ENCODE measurements around the gene PSMA2. TPM values are rescaled to one million over a fixed set of nuclear protein-coding genes. Genes with fewer than 3 reads are reported as not detected.

PSMA2 gene
- total RNA-seq, 4 donors from 2014 or later: 178 to 246 (median 209) TPM

GRCh38 chr7:42934291-42934690 is 2.3 kb upstream of the PSMA2 start:
- TF ChIP-seq POLR2A (IDR thresholded peaks at IDR 0.05): no peak
- no peak for TF ChIP-seq CTCF (IDR thresholded peaks at IDR 0.05 in 4 of 5, conservative IDR thresholded peaks at IDR 0.05 in 1 of 5)
- intact Hi-C loops (cut with DNase I; ENCODE audit: low total_unique reads): loop anchor here (10.0 kb wide), 2 partner anchors 651 to 791 kb away; partner anchors contain the start of genes COA1 and STK17A

GRCh38 chr7:42932811-42933591 is 1.0 kb upstream of the PSMA2 start:
- in situ Hi-C loops (cut with MboI; ENCODE audit: low sequenced_read_pairs in 4 of 4) (loop anchor here in 2 of 4 donors (25.0 kb wide), 3 partner anchors 529 to 904 kb away; no protein-coding TSS in a partner anchor), intact Hi-C loops (cut with DNase I; ENCODE audit: low total_unique reads) (loop anchor here (1.0 to 10.0 kb wide), 3 partner anchors 21 to 792 kb away; partner anchors contain the start of genes C7orf25, COA1 and STK17A)
- ATAC-seq (peak in 1 of 2 donors; percentile 39), DNase-seq (no peak)
- peak overlapping the region; percentile 88 to 96 (median 90) for H3K27ac ChIP-seq
- peaks cover 28 to 36% of the 10 kb centered on the region in 2 donors for H3K4me1 ChIP-seq
- H3K9me3 ChIP-seq: no peaks in the 10 kb centered on the region
- TF ChIP-seq POLR2A (IDR thresholded peaks at IDR 0.05) (no peak), CTCF (IDR thresholded peaks at IDR 0.05 in 4 of 5, conservative IDR thresholded peaks at IDR 0.05 in 1 of 5) (no peak)
- H3K27me3 ChIP-seq: no peaks in the 10 kb centered on the region
- H3K4me3 ChIP-seq: peak overlapping the region; percentile 65 to 93 (median 87)
- peaks cover 0 to 29% of the 10 kb centered on the region in 2 donors for H3K36me3 ChIP-seq

More at GRCh38 chr7:42934291-42934690, 2.3 kb upstream of the PSMA2 start:
- Histone ChIP-seq H3K36me3 (peaks cover 0 to 40% of the 10 kb centered on the region in 2 donors), H3K4me1 (peaks cover 28% of the 10 kb centered on the region in 2 donors), H3K9me3 (no peaks in the 10 kb centered on the region), H3K4me3 (no peak overlapping the region), H3K27me3 (no peaks in the 10 kb centered on the region), H3K27ac (no peak overlapping the region)
- in situ Hi-C loops (cut with MboI; ENCODE audit: low sequenced_read_pairs in 4 of 4): loop anchor here in 2 of 4 donors (25.0 kb wide), 3 partner anchors 528 to 903 kb away; no protein-coding TSS in a partner anchor
- no peak for DNase-seq
- ATAC-seq: no peak

- no peak for DNase-seq
- Histone ChIP-seq H3K4me1 (peaks cover 28 to 36% of the 10 kb centered on the region in 2 donors), H3K27me3 (no peaks in the 10 kb centered on the region), H3K4me3 (peak overlapping the region; percentile 65 to 93 (median 87)), H3K36me3 (peaks cover 0 to 24% of the 10 kb centered on the region in 2 donors), H3K27ac (peak overlapping the region; percentile 88 to 96 (median 90)), H3K9me3 (no peaks in the 10 kb centered on the region)
- intact Hi-C loops (cut with DNase I; ENCODE audit: low total_unique reads): loop anchor here (10.0 kb wide), 2 partner anchors 653 to 793 kb away; partner anchors contain the start of genes COA1 and STK17A
- in situ Hi-C loops (cut with MboI; ENCODE audit: low sequenced_read_pairs in 4 of 4): loop anchor here in 2 of 4 donors (25.0 kb wide), 3 partner anchors 531 to 906 kb away; no protein-coding TSS in a partner anchor
- ATAC-seq: peak; percentile 2
- no peak for TF ChIP-seq POLR2A (IDR thresholded peaks at IDR 0.05)
- no peak for TF ChIP-seq CTCF (IDR thresholded peaks at IDR 0.05 in 4 of 5, conservative IDR thresholded peaks at IDR 0.05 in 1 of 5)
Measured at GRCh38 chr7:42931447-42931833, 534 bp downstream of the PSMA2 start.

- H3K36me3 ChIP-seq: peaks cover 0 to 25% of the 10 kb centered on the region in 2 donors
- TF ChIP-seq POLR2A (IDR thresholded peaks at IDR 0.05) (no peak), CTCF (IDR thresholded peaks at IDR 0.05 in 4 of 5, conservative IDR thresholded peaks at IDR 0.05 in 1 of 5) (no peak)
- peak overlapping the region; percentile 88 to 96 (median 90) for H3K27ac ChIP-seq
- ATAC-seq (no peak), DNase-seq (no peak)
- in situ Hi-C loops (cut with MboI; ENCODE audit: low sequenced_read_pairs in 4 of 4): loop anchor here in 2 of 4 donors (25.0 kb wide), 3 partner anchors 531 to 906 kb away; no protein-coding TSS in a partner anchor
- H3K27me3 ChIP-seq: no peaks in the 10 kb centered on the region
- H3K9me3 ChIP-seq: no peaks in the 10 kb centered on the region
- intact Hi-C loops (cut with DNase I; ENCODE audit: low total_unique reads): loop anchor here (10.0 kb wide), 2 partner anchors 654 to 794 kb away; partner anchors contain the start of genes COA1 and STK17A
- peaks cover 28 to 36% of the 10 kb centered on the region in 2 donors for H3K4me1 ChIP-seq
- peak overlapping the region; percentile 65 to 93 (median 87) for H3K4me3 ChIP-seq
Measured at GRCh38 chr7:42930889-42931288, 1.1 kb downstream of the PSMA2 start.

Data from gastrocnemius medialis (tissue), 4 donors.